ENCODE data around the gene TUFM. TPM values are rescaled to one million over a fixed set of nuclear protein-coding genes. Genes with fewer than 3 reads are reported as not detected.
"Not testable (repeated sequence)": the region's sequence is repeated elsewhere in the genome, so short reads cannot be mapped to it uniquely, and the experiment has no call there.

TUFM gene
- total RNA-seq (100 to 1,000 TPM in 1 of 6 donors, 10 to 100 TPM in 5; 71.9 to 100 (median 88.8) TPM), polyA plus RNA-seq (100 to 1,000 TPM; 145 to 181 TPM)

GRCh38 chr16:28846080-28846932 is at the start of gene TUFM:
TSS of gene TUFM (minus strand) at chr16:28846348. CDS start at chr16:28846269, 79 bp downstream.
- intact Hi-C loops (cut with DNase I), result no loop called here
- peak; percentile 46 to 63 (median 49) for TF ChIP-seq CTCF (IDR thresholded peaks at IDR 0.05)
- peak; percentile 94 to 99 (median 97) for DNase-seq
- Histone ChIP-seq H3K4me1 (peaks cover 6 to 17% (median 15%) of the 10 kb centered on the region in 3 donors), H3K4me3 (peak within 1 kb of the TSS; percentile 72 to 99 (median 91)), H3K9me3 (no peaks in the 10 kb centered on the region), H3K36me3 (peaks cover 0 to 29% (median 11%) of the 10 kb centered on the region in 3 donors), H3K27ac (peak within 1 kb of the TSS; percentile 31 to 85 (median 78)), H3K27me3 (no peaks in the 10 kb centered on the region)
- FAIRE-seq, result peak; percentile 96
- peak; percentile 95 to 98 (median 97) for ATAC-seq
- WGBS, 2 donors, result 0 to 1% methylated on average over 71 to 73 of the region's 73 CpGs

GRCh38 chr16:28895609-28896008 is 49.5 kb upstream of the TUFM start:
- Histone ChIP-seq H3K27ac (no peak overlapping the region), H3K4me3 (no peak overlapping the region), H3K4me1 (no peaks in the 10 kb centered on the region), H3K36me3 (no peaks in the 10 kb centered on the region), H3K27me3 (no peaks in the 10 kb centered on the region), H3K9me3 (no peaks in the 10 kb centered on the region)
- WGBS, 2 donors, result 83 to 84% methylated on average over 4 of the region's 4 CpGs
- TF ChIP-seq CTCF (IDR thresholded peaks at IDR 0.05), result no peak
- intact Hi-C loops (cut with DNase I), result no loop called here
- DNase-seq (no peak), FAIRE-seq (no peak), ATAC-seq (no peak)

- FAIRE-seq (no peak), DNase-seq (no peak), ATAC-seq (no peak)
- no peaks in the 10 kb centered on the region for H3K9me3 ChIP-seq
- H3K4me1 ChIP-seq, result no peaks in the 10 kb centered on the region
- H3K4me3 ChIP-seq, result no peak overlapping the region
- intact Hi-C loops (cut with DNase I), result no loop called here
- H3K27me3 ChIP-seq, result no peaks in the 10 kb centered on the region
- no peak overlapping the region for H3K27ac ChIP-seq
- H3K36me3 ChIP-seq, result no peaks in the 10 kb centered on the region
- TF ChIP-seq CTCF (IDR thresholded peaks at IDR 0.05), result no peak
- 87 to 93% methylated on average over 4 of the region's 4 CpGs for WGBS, 2 donors
Observed at GRCh38 chr16:28893291-28893690, 47.1 kb upstream of the TUFM start.

GRCh38 chr16:28891964-28892890 is 46.1 kb upstream of the TUFM start:
- ATAC-seq (no peak), DNase-seq (no peak), FAIRE-seq (no peak)
- H3K4me1 ChIP-seq, result no peaks in the 10 kb centered on the region
- WGBS, 2 donors, result 67% methylated on average over 14 of the region's 14 CpGs
- intact Hi-C loops (cut with DNase I), result no loop called here
- no peak overlapping the region for H3K27ac ChIP-seq
- no peaks in the 10 kb centered on the region for H3K9me3 ChIP-seq
- H3K4me3 ChIP-seq, result no peak overlapping the region
- H3K36me3 ChIP-seq, result no peaks in the 10 kb centered on the region
- no peak for TF ChIP-seq CTCF (IDR thresholded peaks at IDR 0.05)
- H3K27me3 ChIP-seq, result no peaks in the 10 kb centered on the region

- H3K36me3 ChIP-seq; H3K4me1 ChIP-seq; intact Hi-C loops (cut with DNase I); ATAC-seq; DNase-seq; H3K27me3 ChIP-seq; FAIRE-seq; H3K27ac ChIP-seq; H3K9me3 ChIP-seq; H3K4me3 ChIP-seq: not testable (repeated sequence)
- 84 to 92% methylated on average over 5 of the region's 5 CpGs for WGBS, 2 donors
Observed at GRCh38 chr16:28890355-28890754, 44.2 kb upstream of the TUFM start.
